GM13977 (cell line): Measurements from ENCODE around the gene CADM2.

ENCODE experiments used
- DNase-seq: peaks from one replicate; pipeline ENCODE4 v3.0.0; 2012; ENCODE audit warnings: low spot score
- CTCF ChIP-seq: IDR thresholded peaks from 2 replicates; pipeline ENCODE4 v1.5.1; 2012; ENCODE audit warnings: mild to moderate bottlenecking, control low read depth; ENCODE audit not compliant: insufficient read depth; ENCODE audit errors: extremely low read depth, missing control alignments
- in situ Hi-C: fragments of 300-500 bp; cut with MboI; formaldehyde crosslinking; loops from one replicate; pipeline ENCODE4 v1.12.0; 2022; ENCODE audit warnings: low sequenced_read_pairs, low pct_unique_long_range_greater_than_20kb, mixed read lengths, inconsistent platforms; ENCODE audit not compliant: unreplicated experiment

Gene CADM2

GRCh38 chr3:85077018-85077417, 118.2 kb downstream of the CADM2 start:
- in situ Hi-C loops = no loop called here
- DNase-seq = no peak
- TF ChIP-seq CTCF = no peak

GRCh38 chr3:85081191-85081906, 122.6 kb downstream of the CADM2 start:
- in situ Hi-C loops = no loop called here
- TF ChIP-seq CTCF = no peak
- DNase-seq = no peak

- no peak for TF ChIP-seq CTCF
- in situ Hi-C loops = no loop called here
- DNase-seq = no peak
Measured at GRCh38 chr3:85090495-85090894, 131.7 kb downstream of the CADM2 start.

- no peak for TF ChIP-seq CTCF
- no peak for DNase-seq
- in situ Hi-C loops = no loop called here
Measured at GRCh38 chr3:85100316-85100715, 141.5 kb downstream of the CADM2 start.

- TF ChIP-seq CTCF = no peak
- in situ Hi-C loops = no loop called here
- DNase-seq = no peak
Measured at GRCh38 chr3:85102781-85103180, 144.0 kb downstream of the CADM2 start.

GRCh38 chr3:85110393-85110792, 151.6 kb downstream of the CADM2 start:
- no peak for DNase-seq
- TF ChIP-seq CTCF = no peak
- in situ Hi-C loops = no loop called here
